GM18951 (cell line): ENCODE data around the gene KIF5C.

Source experiments
- POLR2A ChIP-seq: IDR thresholded peaks from 4 replicates; pipeline ENCODE4 v1.6.1; 2011; ENCODE audit warnings: mild to moderate bottlenecking; ENCODE audit not compliant: insufficient read length, insufficient read depth; ENCODE audit errors: extremely low read depth
- in situ Hi-C: fragments of 300-500 bp; cut with MboI; formaldehyde crosslinking; loops from one replicate; pipeline ENCODE4 v1.12.0; 2022; ENCODE audit warnings: low sequenced_read_pairs, mixed read lengths, inconsistent platforms; ENCODE audit not compliant: unreplicated experiment

The KIF5C gene

DNA sequence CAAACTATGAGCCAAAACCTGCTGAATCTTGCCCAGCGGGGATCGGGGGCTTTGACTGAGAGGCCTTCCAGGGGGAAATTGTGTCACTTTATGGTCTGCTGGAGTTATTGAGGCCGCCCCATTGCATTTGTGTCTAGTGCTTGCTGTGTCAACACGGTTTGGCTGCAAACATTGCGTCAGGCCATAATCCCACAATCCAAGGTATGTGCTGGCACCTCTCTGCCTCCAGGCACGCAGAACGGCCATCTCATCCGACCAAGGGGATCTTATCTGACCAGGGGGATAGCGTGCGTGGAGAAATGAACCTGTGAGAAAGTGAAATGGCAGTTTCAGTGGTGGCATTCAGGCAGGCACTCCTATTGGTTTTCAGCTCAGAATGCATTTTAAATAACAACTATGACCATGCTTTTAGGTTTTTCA, 145.4 kb downstream of the KIF5C start:
- in situ Hi-C loops, result no loop called here

DNA sequence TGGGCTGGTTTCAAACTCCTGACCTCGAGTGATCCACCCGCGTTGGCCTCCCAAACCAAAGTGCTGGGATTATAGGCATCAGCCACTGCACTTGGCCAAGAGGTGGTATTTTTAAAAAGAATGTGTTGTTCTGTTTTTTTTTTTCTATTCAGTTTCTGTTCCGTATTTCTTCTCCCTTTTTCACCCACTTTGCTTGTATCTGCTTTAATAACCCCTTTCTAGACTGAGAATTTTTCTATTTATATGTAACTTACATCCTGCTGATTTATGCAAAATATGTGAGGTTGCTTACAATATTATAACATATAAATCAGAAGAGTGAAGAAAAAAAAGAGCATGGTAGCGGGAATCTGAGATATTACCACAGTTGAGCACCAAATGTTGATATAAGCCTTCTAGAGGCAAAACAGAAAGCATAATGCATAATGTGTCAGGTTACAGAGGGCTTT, 146.3 kb downstream of the KIF5C start:
- TF ChIP-seq POLR2A, result no peak
- in situ Hi-C loops, result no loop called here

More for the DNA sequence above, 145.4 kb downstream of the KIF5C start:
- peak; percentile 45 for TF ChIP-seq POLR2A

- no peak for TF ChIP-seq POLR2A
- in situ Hi-C loops, result no loop called here
Measured at GRCh38 chr2:149021761-149022160, 146.7 kb downstream of the KIF5C start.

GRCh38 chr2:149023091-149023490, 148.1 kb downstream of the KIF5C start:
- TF ChIP-seq POLR2A, result no peak
- in situ Hi-C loops, result no loop called here

DNA sequence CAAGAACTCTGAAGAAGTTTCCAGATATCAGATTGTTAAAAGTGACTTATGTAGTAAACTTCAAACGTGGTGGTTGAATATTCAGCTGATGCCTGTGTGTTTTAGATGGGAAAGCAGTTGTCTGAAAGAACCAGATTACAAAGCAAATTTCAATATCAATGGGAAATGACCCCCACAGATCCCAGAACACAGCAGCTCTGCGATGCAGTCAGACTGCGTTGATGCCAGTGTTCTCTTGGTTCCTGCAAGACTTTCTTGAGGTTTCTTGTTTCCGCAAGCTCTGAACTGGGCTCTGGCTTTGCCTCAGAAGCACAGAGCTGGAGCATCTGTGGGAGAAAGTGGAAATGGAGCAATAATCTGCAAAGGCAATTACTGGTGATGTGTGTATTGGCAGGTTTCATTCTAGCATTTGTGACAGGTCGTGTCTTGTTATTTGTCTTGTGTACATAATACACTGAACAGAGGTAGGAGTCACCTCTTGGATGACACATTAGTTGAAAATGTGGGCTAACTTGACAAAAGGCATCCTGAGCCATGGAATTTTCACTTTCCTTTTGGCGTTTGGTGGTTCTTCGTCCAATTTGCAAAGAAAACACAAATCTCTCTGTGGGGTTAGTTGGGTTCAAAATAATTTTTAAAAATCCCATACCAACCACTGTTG, 152.7 kb downstream of the KIF5C start:
- in situ Hi-C loops, result no loop called here
- no peak for TF ChIP-seq POLR2A

GRCh38 chr2:149028377-149028776, 153.3 kb downstream of the KIF5C start:
- TF ChIP-seq POLR2A, result no peak
- in situ Hi-C loops, result no loop called here

DNA sequence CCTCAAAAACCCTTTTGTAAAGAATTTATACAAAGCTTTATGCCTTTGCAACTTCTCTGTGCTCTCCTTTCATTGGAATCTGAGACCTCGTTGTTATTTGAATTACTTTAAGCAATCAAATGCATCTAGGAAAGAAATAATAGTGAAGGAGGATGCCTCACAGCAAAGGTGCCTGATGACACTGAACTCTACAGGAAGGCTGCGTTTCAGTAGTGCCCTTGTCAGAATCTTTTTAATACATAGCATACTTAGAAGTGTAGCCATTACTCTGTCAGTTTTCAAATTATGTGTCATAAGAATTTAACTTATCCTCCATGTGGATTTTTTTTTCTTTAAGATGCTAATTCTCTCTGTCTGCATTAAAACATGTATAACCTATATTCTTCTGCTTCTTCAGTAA, 153.9 kb downstream of the KIF5C start:
- TF ChIP-seq POLR2A, result no peak
- in situ Hi-C loops, result no loop called here

- TF ChIP-seq POLR2A, result no peak
- in situ Hi-C loops, result no loop called here
Measured at GRCh38 chr2:149029307-149029965, 154.4 kb downstream of the KIF5C start.

GRCh38 chr2:149031396-149031795, 156.4 kb downstream of the KIF5C start:
- no peak for TF ChIP-seq POLR2A
- in situ Hi-C loops, result no loop called here

GRCh38 chr2:149033716-149034115, 158.7 kb downstream of the KIF5C start:
- in situ Hi-C loops, result no loop called here
- no peak for TF ChIP-seq POLR2A

- in situ Hi-C loops, result no loop called here
- TF ChIP-seq POLR2A, result no peak
Measured at GRCh38 chr2:149034406-149034805, 159.4 kb downstream of the KIF5C start.

DNA sequence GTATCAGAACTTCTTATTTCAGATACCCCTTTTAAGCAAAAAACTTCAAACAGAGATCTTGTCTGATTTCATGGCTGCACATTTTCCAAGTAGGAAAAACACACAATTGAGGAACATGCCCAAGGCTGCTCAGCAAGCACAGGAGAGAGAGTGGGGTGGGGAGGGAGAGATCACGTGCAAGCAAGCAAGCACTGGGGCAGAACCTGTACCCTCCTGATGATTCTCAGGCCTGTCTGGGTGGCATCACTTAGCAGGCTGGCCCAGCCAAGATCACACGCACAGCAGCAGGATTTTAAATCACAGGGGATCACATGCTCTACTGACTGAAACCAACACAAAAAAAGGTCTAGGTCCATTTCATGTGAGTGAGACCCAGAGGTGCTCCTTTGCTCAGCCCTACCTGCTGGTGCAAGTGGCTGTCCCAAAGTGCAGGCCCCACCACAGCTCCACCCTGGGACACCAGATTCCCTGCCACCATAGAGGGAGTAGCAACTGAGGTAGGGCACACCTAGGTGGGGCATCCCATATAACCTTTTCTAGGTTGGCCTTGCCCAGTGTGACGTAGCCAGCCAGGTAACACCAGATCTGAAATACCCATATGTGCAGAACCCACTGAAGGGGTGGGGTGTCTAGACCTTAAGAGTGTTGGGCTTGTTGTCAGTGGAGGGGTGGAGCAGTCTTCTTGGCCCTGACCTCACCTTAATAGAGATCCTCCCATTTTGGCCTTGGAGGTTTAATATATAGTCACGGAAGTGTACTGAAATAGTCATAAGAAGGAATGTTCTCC, 161.7 kb downstream of the KIF5C start:
- no peak for TF ChIP-seq POLR2A
- in situ Hi-C loops, result no loop called here

- in situ Hi-C loops, result no loop called here
- TF ChIP-seq POLR2A, result no peak
Measured at GRCh38 chr2:149037851-149038250, 162.8 kb downstream of the KIF5C start.
